HG02852 (cell line): Measurements from ENCODE around the gene NRDE2.
A peak's percentile ranks its signal among the peaks of the same experiment; 100 is the strongest.
"Not testable (repeated sequence)": the region's sequence is repeated elsewhere in the genome, so short reads cannot be mapped to it uniquely, and the experiment has no call there.

ENCODE experiments used
- ATAC-seq: cut with Tn5 transposase; IDR thresholded peaks from one replicate; pipeline ENCODE4 v1.9.1; 2021; ENCODE audit warnings: mild to moderate bottlenecking, moderate library complexity; ENCODE audit not compliant: unreplicated experiment

NRDE2 gene

DNA sequence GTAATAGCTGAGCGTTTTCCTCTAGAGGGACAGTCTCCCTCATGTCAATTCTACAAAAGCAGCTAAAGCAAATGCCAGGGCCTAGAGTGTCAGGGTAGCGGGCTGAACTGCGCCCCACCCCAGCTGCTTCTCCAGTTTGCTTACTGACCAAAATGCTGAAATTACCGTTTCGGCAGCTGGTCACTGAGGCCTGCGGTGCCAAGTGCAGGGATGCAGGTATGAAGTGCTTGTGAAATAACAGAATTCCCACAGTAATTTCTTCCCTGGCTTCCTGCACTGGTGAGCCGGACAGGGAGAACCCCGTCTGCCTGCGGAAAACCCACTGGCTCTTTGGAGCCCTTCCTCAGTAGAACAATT lies 56.3 kb downstream of the NRDE2 start:
- no peak for ATAC-seq

DNA sequence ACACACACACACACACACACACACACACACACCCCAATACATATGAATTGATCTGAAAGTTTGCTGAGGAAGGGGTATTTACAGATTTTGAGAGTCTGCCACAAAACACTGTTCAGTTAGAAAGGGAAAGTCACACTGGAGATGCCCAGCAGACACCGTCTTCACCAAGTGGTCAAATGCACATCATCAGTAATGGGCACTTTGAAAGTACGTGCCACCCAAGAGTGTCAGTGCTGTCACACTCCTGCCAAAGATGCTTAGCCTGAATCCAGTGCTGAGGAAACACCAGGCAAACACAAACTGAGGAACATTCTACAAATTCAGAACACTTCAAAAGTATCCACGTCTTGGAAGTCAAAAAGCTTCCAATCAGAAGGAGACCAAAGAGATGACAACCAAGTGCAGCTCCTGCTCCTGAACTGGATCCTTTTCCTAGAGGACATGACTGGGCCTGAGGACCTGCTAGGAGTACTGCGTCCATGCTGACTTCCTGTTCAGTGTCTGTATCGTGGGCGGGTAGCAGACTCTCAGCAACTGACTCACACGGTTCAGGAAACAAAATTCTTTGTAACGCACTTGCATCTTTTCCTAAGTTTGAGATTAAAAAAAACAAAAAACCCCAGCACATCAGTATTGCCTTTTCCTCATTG lies 56.8 kb downstream of the NRDE2 start:
- no peak for ATAC-seq

DNA sequence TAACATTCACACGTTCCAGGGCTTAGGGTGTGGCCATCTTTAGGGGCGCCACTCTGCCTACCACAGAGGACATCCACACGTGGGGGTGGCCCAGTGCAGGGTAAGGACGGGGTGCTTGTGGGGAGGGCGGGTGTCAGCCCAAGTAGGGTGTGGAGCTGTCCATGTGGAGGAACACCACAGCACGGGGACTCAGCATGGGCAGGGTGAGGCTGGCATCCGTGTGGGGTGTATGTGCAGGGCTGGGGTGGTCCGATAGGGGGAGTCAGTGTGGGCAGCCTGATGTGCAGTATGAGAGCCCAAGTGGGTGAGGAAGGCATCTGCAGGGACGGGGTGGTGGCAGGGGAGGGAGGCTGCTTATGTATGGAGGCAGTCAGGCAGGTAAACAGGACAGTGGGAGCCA lies 57.7 kb downstream of the NRDE2 start:
- ATAC-seq: no peak

DNA sequence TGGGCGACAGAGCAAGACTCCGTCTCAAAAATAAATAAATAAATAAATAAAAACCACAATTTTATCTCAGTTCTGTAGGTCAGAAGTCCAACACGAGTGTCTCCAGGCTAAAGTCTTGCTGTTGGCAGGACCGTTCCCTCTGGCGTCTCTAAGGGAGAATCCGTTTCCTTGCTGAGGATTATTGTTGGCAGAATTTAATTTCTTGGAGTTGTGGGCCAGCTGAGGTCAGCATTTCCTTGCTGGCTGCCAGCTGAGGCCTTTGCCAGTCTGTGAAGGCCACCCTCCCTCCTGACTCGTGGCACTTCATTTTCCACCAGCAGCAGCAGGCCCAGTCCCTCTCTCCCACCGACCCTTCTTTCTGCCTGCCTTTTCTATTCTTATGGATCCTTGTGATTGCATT lies 58.2 kb downstream of the NRDE2 start:
- ATAC-seq: no peak

DNA sequence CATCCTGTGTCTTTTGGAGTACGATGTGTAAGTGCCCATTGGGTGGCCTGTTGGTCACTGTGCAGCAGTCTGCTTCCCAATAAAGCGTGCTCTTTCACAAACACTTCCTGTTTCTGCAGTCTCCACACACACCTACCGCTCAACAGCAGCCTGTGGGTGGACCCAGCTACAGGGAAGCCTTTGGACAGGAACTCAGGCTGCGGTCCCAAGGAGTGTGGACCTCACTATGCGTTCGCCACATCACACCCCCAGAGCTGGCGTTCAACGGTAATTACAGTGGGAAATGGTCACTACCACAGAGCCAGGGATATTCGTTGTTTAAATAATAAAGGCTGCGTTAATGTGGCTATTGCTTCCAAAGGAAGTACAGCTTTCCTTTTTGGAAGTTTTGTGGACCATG lies 59.2 kb downstream of the NRDE2 start:
- ATAC-seq: no peak

DNA sequence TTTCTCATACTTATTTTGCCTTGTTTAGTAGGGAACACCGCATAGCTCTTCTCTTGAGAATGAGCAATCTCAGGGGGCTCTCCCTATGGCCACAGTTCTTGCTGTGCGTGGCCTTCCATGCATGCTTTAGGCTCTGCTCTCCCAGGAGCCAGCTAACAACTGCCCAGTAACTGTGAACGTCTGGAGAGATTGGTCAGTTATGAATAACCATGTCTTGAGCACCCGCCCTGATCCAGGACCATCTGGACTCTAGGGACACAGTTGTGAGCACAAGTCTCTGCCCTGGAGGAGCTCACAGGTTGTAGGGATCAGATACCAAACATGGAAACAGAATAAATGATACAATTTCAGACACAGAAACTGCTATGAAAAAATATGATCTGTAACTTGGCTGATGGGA lies 63.3 kb downstream of the NRDE2 start:
- ATAC-seq: no peak

DNA sequence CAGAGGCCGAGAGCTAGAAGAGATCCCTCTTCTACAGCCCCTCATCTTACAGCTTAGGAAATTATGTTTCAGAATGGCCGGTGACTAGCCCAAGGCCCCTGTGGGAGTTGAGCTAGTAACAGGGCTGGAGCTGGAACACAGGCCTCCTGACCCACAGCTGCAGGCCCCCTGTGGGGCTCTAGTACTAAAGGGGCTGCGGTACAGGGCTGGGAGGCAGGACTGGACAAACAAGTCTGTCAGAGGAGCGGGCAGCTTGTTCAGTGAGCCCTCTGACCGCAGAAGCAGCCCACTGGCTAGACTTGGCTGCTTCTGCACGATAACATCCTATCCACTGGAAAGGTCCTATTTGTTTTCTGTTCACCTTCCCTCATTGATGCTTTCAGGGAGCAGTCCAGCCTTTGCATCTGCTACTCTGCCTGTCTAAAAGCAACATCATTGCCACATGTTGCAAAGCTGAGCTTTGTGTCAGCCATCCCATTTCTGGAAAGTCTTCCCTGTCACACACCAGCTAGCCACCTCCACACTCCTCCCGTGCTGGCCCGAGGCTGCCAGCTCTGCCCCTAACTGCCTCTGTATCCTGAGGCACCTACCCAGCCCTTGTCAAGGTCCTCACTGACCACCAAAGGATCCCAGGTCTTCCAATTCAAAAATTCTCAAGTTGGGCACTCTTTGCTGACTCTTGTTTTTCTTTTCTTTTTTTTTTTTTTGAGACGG lies 65.1 kb downstream of the NRDE2 start:
- no peak for ATAC-seq

DNA sequence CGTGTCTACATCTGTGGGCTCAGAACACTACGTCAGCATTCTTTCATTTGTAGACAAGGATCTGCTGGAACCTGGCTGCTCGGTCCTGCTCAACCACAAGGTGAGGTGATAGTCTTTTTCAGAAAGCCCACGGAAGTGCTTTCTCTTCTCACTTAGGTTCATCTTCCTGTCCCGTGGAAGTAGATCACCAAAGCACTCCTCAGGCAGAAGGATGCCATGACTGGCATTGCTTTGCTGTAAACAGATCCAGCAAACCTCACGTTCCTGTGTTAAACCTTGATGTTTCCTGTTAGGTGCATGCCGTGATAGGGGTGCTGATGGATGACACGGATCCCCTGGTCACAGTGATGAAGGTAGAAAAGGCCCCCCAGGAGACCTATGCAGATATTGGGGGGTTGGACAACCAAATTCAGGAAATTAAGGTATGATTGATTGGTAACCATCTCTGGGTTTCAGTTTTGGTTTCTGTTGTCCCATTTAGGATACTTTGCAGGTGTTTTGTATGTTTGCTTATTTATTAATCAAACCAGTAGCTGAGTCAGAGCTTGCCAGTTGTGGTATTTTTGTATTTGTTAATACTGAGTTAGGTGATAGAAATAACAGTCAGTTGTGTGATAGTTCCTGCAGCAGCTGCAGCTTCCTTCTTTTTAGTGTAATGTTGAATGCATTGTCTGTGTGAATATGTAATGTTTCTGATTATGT lies 67.8 kb downstream of the NRDE2 start:
- peak; percentile 69 for ATAC-seq

DNA sequence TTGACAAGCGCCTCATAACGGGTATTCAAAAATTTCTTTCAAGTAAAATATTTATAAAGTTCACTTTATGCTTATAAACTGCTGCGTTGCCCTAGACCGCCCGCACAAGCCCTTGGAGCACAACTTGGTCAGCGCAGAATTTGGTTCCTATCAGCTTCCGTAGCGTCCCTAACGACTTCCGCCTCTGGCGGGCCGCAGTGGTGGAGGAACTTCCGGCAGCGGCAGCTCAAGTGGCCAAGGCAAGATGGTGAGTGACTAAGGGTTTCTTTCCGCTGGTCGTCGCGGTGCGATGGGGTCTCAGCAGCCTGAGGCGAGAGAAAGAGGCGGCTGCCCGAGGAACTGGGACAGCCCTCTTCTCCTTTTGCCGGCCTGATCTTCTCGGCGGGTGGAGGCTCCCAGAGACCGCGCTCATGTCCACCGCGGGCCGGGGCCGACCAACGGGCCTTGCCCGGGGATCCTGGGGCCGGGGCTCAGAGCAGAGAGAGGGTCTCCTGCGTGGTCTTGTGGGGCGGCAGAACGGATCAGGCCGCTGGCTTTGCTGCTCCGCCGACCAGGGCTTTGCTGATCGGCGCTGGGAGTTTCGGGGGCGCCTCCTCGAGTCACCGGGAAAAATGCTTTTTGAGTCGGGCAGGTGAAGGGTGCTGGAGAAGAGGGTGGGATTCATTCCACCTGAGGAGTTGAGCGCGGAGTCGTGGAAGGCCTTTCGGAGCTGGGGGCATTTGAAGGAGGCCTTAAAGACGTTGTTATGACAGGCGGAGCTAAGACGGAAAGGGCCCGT lies 75.2 kb downstream of the NRDE2 start, which contains the start of gene PSMC1:
TSS of gene PSMC1 (plus strand) at position 200 of the 778 bp plus-strand sequence. CDS start at position 245, 45 bp downstream.
- peak; percentile 97 for ATAC-seq

DNA sequence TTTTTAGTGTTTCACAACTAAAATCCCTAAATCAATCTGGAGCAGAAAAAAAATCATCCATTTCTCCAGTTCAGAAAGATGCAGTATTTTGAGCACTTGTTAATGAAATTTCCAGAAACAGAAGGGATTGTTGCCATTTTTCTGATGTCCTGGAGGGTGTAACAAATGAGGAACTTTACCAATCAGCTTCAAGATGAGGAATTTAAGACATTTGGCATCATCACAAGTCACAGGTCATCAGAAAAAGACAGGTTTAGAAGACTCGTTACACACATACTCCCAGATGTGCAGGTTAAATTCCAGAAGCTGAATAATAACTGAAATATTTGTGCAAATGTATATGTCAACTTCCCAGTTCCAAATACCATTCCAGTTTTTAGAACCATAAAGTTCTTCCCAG lies 75.9 kb downstream of the NRDE2 start:
- no peak for ATAC-seq

DNA sequence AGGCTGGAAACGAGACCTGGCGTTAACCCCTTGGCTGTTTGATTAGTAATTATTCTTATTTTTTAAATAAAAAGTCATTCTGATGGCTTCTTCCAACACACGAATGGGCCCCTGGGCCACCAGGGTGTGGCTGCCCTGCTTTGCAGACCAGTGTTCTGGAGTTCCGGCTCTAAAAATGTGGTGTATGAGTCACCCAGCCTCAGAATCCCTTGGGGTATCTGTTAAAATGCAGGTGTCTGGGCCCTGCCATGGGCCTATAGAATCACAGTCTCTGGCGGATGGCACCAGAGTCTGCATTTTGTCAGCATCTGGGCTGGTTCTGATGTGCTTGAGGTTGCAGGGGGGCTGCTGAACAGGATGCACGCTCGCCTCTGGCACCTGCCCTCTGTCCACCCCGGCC lies 77.9 kb downstream of the NRDE2 start:
- ATAC-seq: no peak

DNA sequence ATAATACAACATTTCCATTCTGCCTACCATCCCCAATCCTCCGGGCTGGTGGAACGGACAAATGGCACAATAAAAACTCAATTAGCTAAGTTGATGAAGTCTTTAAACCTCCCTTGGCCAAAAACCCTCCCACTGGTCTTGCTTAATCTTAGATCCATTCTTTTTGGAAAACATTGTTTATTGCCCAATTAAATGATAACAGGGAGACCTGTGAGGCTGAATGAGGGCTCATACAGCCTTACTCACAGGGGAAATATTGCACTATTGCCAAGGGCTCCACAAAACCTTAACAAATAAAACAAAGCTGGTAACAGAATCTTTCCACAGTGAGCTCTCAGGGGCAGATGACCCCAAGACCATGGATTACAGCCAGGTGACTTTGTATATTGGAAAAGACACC lies 83.1 kb downstream of the NRDE2 start:
- ATAC-seq: no peak

DNA sequence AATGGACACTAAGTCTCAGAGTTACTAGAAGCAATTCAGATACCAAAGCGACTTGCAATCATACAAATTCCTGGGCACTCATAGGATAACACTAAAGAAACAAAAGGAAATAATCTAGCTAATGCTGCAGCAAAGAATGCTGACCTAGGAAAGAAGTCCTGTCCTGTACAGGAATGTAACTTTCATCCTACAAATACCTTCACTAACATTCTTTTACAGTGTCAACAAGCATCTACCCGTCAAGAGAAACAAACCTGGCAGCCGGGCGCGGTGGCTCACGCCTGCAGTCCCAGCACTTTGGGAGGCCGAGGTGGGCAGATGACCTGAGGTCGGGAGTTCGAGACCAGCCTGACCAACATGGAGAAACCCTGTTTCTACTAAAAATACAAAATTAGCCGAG lies 84.3 kb downstream of the NRDE2 start:
- ATAC-seq: not testable (repeated sequence)

DNA sequence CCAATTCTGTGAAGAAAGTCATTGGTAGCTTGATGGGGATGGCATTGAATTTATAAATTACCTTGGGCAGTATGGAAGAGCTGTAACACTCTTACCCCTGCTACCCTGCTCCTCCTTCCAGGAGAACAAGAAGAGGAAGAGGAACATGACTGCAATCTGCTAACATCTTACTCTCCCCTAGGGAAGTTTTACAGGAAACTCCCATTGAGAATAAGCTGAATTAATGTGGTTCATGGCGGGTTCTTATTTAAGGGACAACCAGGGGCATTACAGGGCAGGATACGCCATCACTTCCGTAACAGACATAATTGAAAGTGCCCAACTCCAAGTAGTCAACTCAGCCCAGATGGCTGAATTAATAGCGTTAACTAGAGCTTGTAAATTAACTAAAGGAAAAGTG lies 84.8 kb downstream of the NRDE2 start:
- no peak for ATAC-seq

DNA sequence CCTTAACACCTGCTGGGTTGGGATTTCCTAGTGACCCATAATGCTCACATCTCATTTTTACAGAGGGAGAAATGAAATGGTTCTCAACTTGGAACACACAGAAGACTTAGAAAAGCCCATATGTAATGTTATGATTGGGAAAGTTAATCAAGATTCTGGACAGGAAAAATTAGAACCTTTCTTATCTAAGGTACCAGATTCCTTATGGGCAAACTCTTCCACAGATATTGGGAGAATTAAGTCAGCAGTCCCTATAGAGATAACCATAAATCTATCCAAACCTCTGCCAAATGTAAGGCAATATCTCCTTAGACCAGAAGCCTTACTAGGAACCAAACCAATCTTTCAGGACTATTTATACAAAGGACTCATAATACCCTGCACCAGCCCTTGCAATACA lies 89.3 kb downstream of the NRDE2 start:
- no peak for ATAC-seq

DNA sequence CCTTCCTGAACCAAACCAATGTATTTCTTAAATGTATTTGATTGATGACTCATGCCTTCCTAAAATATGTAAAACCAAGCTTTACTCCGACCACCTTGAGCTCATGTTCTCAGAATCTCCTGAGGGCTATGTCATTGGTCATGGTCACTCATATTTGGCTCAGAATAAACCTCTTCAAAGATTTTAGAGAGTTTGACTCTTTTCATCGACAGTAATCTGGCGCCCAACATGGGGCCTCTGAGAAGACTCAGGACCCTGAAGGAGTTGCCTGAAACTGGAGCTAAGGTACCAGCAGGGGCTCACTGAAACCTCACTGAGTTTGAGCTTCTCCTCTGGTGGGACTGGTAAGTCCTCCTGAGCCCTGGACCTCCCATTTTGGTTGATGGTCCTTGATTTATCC lies 92.6 kb downstream of the NRDE2 start:
- ATAC-seq: no peak

DNA sequence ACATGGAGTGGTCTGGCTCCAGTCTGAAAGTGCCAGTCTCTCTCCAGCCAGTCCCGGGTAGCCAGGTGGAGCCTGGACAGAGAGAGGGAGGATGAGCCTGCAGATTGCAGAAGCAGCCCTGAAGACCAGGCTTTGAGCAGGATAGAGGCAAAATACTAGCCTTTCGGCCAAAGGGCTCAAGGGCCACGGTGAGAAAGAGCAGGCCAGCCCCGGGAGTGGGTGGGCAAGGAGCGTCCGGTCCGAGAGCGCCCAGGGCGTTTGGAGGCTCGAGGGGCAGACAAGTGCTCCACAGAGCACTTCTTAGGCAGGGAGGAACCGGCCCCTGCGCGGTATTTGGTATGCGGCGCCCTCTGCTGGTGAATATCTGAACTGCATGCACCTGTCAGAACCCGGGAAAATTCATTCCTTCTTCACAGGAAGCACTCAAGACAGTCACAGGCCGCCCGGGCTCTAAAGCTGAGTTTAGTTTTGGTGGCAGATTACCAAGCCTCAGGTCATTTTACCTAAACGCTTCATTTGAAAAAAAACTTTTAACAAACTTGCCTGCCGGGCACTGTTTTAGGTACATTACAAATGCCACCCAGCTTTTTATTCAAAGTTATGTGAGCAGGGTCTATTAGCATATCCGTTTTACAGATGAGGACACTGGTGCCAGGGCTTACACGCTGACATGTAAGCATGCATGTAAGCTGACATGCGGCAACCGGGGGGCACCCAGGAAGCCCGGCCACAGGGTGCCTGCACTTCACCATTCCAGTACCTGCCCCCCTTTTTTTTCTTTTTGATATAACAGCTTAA lies 96.4 kb downstream of the NRDE2 start:
- ATAC-seq: peak; percentile 56

DNA sequence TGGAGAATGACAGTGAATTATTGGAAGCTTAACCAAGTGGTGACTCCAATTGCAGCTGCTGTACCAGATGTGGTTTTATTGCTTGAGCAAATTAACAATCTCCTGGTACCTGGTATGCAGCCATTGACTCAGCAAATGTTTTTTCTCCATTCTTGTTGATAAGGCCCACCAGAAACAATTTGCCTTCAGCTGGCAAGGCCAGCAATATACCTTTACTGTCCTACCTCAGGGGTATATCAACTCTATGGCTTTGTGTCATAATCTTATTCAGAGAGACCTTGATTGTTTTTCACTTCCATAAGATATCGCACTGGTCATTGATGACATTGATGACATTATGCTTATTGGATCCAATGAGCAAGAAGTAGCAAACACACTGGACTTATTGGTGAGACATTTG lies 101.8 kb downstream of the NRDE2 start:
- not testable (repeated sequence) for ATAC-seq

DNA sequence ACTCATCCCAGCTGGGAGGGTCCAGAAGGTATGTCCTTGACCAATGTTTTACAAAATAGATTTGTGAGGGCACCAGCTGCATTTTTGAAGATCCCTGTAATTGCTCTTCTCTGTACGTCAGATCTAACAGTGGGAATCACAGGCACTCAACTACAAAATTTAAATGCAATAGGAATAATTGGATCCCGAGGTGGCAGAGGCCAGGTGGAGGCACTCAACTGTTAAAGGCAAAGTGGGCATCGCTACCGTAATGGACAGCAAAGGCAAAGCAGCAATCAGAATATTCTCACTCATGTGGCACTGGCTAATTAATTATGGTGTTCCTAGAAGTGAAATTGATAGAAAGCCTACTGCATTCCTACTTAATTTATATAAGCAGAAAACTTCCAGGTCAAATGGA lies 103.3 kb downstream of the NRDE2 start:
- ATAC-seq: no peak
